Liver (tissue), 9 donors: ENCODE measurements around the gene CDC45. TPM values are rescaled to one million over a fixed set of nuclear protein-coding genes. Genes with fewer than 3 reads are reported as not detected.

ENCODE experiments used
- DNase-seq: peaks from one replicate; pipeline ENCODE4 v3.0.0-alpha.2; 2017; ENCODE audit warnings: low spot score
- H3K27ac ChIP-seq, 2 donors: one replicate each; pipeline ENCODE4 v1.7.0; 2013; ENCODE audit warnings: inconsistent platforms in 2 of 2, low read length in 2 of 2, control low read depth in 1 of 2, low read depth in 1 of 2, mild to moderate bottlenecking in 1 of 2
- H3K27me3 ChIP-seq, 4 donors: one replicate each; pipeline versions ENCODE4 v1.6.1 to v1.7.0; 2013; ENCODE audit warnings: low read length in 3 of 4, inconsistent platforms in 1 of 4, mild to moderate bottlenecking in 1 of 4, moderate library complexity in 1 of 4; ENCODE audit not compliant: control insufficient read depth in 4 of 4, insufficient read depth in 4 of 4
- H3K36me3 ChIP-seq, 4 donors: one replicate each; pipeline versions ENCODE4 v1.6.1 to v1.7.0; 2013; ENCODE audit warnings: low read length in 3 of 4, mild to moderate bottlenecking in 3 of 4, low read depth in 1 of 4, moderate library complexity in 1 of 4; ENCODE audit not compliant: control insufficient read depth in 4 of 4, insufficient read depth in 3 of 4
- H3K4me1 ChIP-seq, 4 donors: one replicate each; pipeline versions ENCODE4 v1.6.1 to v1.7.0; 2013; ENCODE audit warnings: low read length in 3 of 4, mild to moderate bottlenecking in 3 of 4, moderate library complexity in 1 of 4; ENCODE audit not compliant: control insufficient read depth in 4 of 4, insufficient read depth in 4 of 4
- H3K4me3 ChIP-seq, 3 donors: one replicate each; pipeline versions ENCODE4 v1.6.1 to v1.7.0; 2013; ENCODE audit warnings: low read length in 3 of 3, control low read depth in 1 of 3, low read depth in 1 of 3, mild to moderate bottlenecking in 1 of 3
- H3K9ac ChIP-seq, 2 donors: one replicate each; pipeline ENCODE4 v1.7.0; 2013; ENCODE audit warnings: low read length in 2 of 2, mild to moderate bottlenecking in 2 of 2, moderate library complexity in 2 of 2, control low read depth in 1 of 2, low read depth in 1 of 2
- H3K9me3 ChIP-seq, 4 donors: one replicate each; pipeline versions ENCODE4 v1.6.1 to v1.7.0; 2013; ENCODE audit warnings: low read length in 3 of 4; ENCODE audit not compliant: control insufficient read depth in 4 of 4
- EGR1 ChIP-seq, 2 donors: IDR thresholded peaks; 2 replicates each; pipeline ENCODE4 v1.6.1; 2016 to 2018; ENCODE audit warnings: antibody characterized with exemption in 2 of 2, low read depth in 2 of 2
- FOXA1 ChIP-seq: IDR thresholded peaks from 2 replicates; pipeline ENCODE4 v1.6.1; 2016; ENCODE audit warnings: antibody characterized with exemption
- FOXA2 ChIP-seq: IDR thresholded peaks from 2 replicates; pipeline ENCODE4 v1.6.1; 2016; ENCODE audit warnings: antibody characterized with exemption
- GABPA ChIP-seq, 2 donors: IDR thresholded peaks in 1 of 2; conservative IDR thresholded peaks in 1 of 2; 2 replicates each; pipeline ENCODE4 v1.6.1; 2016; ENCODE audit warnings: antibody characterized with exemption in 2 of 2, mild to moderate bottlenecking in 1 of 2, moderate library complexity in 1 of 2
- HNF4A ChIP-seq, 2 donors: conservative IDR thresholded peaks; 2 replicates each; pipeline ENCODE4 v1.6.1; 2016; ENCODE audit warnings: antibody characterized with exemption in 2 of 2, mild to moderate bottlenecking in 2 of 2
- HNF4G ChIP-seq: IDR thresholded peaks from 2 replicates; pipeline ENCODE4 v1.6.1; 2016; ENCODE audit warnings: antibody characterized with exemption
- JUND ChIP-seq, 2 donors: IDR thresholded peaks; 2 replicates each; pipeline ENCODE4 v1.6.1; 2016; ENCODE audit warnings: antibody characterized with exemption in 2 of 2
- NR2F2 ChIP-seq: IDR thresholded peaks from 2 replicates; pipeline ENCODE4 v1.6.1; 2016; ENCODE audit warnings: antibody characterized with exemption
- RAD21 ChIP-seq, 2 donors: IDR thresholded peaks; 2 replicates each; pipeline ENCODE4 v1.6.1; 2016; ENCODE audit warnings: antibody characterized with exemption in 2 of 2, mild to moderate bottlenecking in 2 of 2
- RXRA ChIP-seq, 2 donors: IDR thresholded peaks; 2 replicates each; pipeline ENCODE4 v1.6.1; 2017 to 2018; ENCODE audit warnings: antibody characterized with exemption in 2 of 2, mild to moderate bottlenecking in 1 of 2
- SP1 ChIP-seq: IDR thresholded peaks from 2 replicates; pipeline ENCODE4 v1.6.1; 2018; ENCODE audit warnings: antibody characterized with exemption, mild to moderate bottlenecking
- TAF1 ChIP-seq: conservative IDR thresholded peaks from 2 replicates; pipeline ENCODE4 v1.6.1; 2016; ENCODE audit warnings: antibody characterized with exemption, mild to moderate bottlenecking
- YY1 ChIP-seq: IDR thresholded peaks from 2 replicates; pipeline ENCODE4 v1.6.1; 2016; ENCODE audit warnings: antibody characterized with exemption, mild to moderate bottlenecking
- WGBS: extraction: QIAGEN DNeasy Blood & Tissue Kit; methylation state at CpG from one replicate; pipeline ENCODE4 v1.1.7; 2013; 5-methylcytosine and 5-hydroxymethylcytosine counted together
- polyA plus RNA-seq, 2 donors: library from polyadenylated mRNA; stranded (reverse) in 1 of 2; unstranded in 1 of 2; fragments of 200-250 nt in 1 of 2; fragments of >200 nt in 1 of 2; fragmentation: Nextera tagmentation in 1 of 2; extraction: Ambion mirVana in 1 of 2; gene quantifications; one replicate each; pipeline versions ENCODE4 v1.2.1 to v1.2.3, GENCODE V29; 2013 to 2015
- total RNA-seq, 2 donors: library from RNA; depleted of rRNA; stranded (reverse); fragments of >200 nt; gene quantifications; one replicate each; pipeline ENCODE4 v1.2.3, GENCODE V29; 2014
- TF ChIP-seq, protein P1 (sequence below): IDR thresholded peaks from 2 replicates; pipeline ENCODE4 v1.6.1; 2016; ENCODE audit warnings: antibody characterized with exemption
- TF ChIP-seq, protein P2 (sequence below): fragments of 150-350 bp; IDR thresholded peaks from 2 replicates; pipeline ENCODE4 v1.5.1; 2017; ENCODE audit warnings: improper control_type of control experiment, low read depth, low read length; ENCODE audit not compliant: missing input control
- TF ChIP-seq, protein P3 (sequence below): IDR thresholded peaks from 2 replicates; pipeline ENCODE4 v1.6.1; 2016; ENCODE audit warnings: antibody characterized with exemption
- TF ChIP-seq, protein P4 (sequence below): IDR thresholded peaks from 2 replicates; pipeline ENCODE4 v1.6.1; 2016; ENCODE audit warnings: antibody characterized with exemption, mild to moderate bottlenecking
- TF ChIP-seq, protein P5 (sequence below): IDR thresholded peaks from 2 replicates; pipeline ENCODE4 v1.6.1; 2016; ENCODE audit warnings: antibody characterized with exemption
- donor health status: healthy.
- donor health status: healthy.
- donor health status: healthy.
- donor health status: healthy.
- donor health status: healthy.

Gene CDC45
- total and polyA plus RNA-seq, 4 donors = 0.33 to 15.5 (median 0.94) TPM

DNA sequence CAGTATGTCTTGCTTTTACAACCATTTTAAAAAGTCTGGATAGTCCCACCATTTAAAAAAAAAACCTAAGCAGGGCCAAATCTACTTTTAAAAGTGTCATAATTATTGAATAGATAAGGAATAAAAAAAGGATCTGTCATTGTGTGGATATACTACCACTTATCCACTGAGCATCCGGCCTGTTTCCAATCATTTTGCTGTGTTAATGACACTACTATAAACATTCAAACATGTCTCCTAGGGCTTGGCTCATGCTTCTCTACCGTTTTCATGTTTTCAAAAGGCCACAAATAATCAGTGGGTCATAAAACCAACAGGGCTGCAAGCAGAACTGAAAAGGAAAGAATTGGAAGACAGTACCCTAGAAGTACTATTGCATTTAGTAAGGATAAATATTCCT, 19.7 kb upstream of the CDC45 start:
- Histone ChIP-seq H3K27ac (no peak overlapping the region), H3K27me3 (no peaks in the 10 kb centered on the region), H3K9ac (no peak overlapping the region), H3K9me3 (no peaks in the 10 kb centered on the region), H3K36me3 (peaks cover 5 to 58% (median 44%) of the 10 kb centered on the region in 4 donors), H3K4me1 (no peaks in the 10 kb centered on the region), H3K4me3 (no peak overlapping the region)
- TF ChIP-seq, protein P1, sequence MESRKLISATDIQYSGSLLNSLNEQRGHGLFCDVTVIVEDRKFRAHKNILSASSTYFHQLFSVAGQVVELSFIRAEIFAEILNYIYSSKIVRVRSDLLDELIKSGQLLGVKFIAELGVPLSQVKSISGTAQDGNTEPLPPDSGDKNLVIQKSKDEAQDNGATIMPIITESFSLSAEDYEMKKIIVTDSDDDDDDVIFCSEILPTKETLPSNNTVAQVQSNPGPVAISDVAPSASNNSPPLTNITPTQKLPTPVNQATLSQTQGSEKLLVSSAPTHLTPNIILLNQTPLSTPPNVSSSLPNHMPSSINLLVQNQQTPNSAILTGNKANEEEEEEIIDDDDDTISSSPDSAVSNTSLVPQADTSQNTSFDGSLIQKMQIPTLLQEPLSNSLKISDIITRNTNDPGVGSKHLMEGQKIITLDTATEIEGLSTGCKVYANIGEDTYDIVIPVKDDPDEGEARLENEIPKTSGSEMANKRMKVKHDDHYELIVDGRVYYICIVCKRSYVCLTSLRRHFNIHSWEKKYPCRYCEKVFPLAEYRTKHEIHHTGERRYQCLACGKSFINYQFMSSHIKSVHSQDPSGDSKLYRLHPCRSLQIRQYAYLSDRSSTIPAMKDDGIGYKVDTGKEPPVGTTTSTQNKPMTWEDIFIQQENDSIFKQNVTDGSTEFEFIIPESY = no peak
- no peak for TF ChIP-seq RAD21 (IDR thresholded peaks at IDR 0.05)
- no peak for TF ChIP-seq HNF4G
- no peak for TF ChIP-seq RXRA (IDR thresholded peaks at IDR 0.05)
- no peak for TF ChIP-seq TAF1
- no peak for TF ChIP-seq EGR1 (IDR thresholded peaks at IDR 0.05; ENCODE audit: low read depth in 2 of 2)
- no peak for TF ChIP-seq YY1
- TF ChIP-seq, protein P2, sequence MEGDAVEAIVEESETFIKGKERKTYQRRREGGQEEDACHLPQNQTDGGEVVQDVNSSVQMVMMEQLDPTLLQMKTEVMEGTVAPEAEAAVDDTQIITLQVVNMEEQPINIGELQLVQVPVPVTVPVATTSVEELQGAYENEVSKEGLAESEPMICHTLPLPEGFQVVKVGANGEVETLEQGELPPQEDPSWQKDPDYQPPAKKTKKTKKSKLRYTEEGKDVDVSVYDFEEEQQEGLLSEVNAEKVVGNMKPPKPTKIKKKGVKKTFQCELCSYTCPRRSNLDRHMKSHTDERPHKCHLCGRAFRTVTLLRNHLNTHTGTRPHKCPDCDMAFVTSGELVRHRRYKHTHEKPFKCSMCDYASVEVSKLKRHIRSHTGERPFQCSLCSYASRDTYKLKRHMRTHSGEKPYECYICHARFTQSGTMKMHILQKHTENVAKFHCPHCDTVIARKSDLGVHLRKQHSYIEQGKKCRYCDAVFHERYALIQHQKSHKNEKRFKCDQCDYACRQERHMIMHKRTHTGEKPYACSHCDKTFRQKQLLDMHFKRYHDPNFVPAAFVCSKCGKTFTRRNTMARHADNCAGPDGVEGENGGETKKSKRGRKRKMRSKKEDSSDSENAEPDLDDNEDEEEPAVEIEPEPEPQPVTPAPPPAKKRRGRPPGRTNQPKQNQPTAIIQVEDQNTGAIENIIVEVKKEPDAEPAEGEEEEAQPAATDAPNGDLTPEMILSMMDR = no peak
- no peak for TF ChIP-seq HNF4A (conservative IDR thresholded peaks at IDR 0.05)
- no peak for TF ChIP-seq NR2F2
- no peak for TF ChIP-seq SP1
- no peak for TF ChIP-seq FOXA1
- no peak for TF ChIP-seq JUND (IDR thresholded peaks at IDR 0.05)
- TF ChIP-seq, protein P3, sequence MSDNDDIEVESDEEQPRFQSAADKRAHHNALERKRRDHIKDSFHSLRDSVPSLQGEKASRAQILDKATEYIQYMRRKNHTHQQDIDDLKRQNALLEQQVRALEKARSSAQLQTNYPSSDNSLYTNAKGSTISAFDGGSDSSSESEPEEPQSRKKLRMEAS = no peak
- TF ChIP-seq, protein P4, sequence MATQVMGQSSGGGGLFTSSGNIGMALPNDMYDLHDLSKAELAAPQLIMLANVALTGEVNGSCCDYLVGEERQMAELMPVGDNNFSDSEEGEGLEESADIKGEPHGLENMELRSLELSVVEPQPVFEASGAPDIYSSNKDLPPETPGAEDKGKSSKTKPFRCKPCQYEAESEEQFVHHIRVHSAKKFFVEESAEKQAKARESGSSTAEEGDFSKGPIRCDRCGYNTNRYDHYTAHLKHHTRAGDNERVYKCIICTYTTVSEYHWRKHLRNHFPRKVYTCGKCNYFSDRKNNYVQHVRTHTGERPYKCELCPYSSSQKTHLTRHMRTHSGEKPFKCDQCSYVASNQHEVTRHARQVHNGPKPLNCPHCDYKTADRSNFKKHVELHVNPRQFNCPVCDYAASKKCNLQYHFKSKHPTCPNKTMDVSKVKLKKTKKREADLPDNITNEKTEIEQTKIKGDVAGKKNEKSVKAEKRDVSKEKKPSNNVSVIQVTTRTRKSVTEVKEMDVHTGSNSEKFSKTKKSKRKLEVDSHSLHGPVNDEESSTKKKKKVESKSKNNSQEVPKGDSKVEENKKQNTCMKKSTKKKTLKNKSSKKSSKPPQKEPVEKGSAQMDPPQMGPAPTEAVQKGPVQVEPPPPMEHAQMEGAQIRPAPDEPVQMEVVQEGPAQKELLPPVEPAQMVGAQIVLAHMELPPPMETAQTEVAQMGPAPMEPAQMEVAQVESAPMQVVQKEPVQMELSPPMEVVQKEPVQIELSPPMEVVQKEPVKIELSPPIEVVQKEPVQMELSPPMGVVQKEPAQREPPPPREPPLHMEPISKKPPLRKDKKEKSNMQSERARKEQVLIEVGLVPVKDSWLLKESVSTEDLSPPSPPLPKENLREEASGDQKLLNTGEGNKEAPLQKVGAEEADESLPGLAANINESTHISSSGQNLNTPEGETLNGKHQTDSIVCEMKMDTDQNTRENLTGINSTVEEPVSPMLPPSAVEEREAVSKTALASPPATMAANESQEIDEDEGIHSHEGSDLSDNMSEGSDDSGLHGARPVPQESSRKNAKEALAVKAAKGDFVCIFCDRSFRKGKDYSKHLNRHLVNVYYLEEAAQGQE = no peak
- no peak for TF ChIP-seq FOXA2
- TF ChIP-seq, protein P5, sequence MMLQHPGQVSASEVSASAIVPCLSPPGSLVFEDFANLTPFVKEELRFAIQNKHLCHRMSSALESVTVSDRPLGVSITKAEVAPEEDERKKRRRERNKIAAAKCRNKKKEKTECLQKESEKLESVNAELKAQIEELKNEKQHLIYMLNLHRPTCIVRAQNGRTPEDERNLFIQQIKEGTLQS = no peak
- no peak for TF ChIP-seq GABPA (IDR thresholded peaks at IDR 0.05 in 1 of 2, conservative IDR thresholded peaks at IDR 0.05 in 1 of 2)
- 85% methylated on average over 2 of the region's 2 CpGs for WGBS
- DNase-seq = no peak
